Prostate gland (tissue), 2 donors: ENCODE data around the gene PEAK1.

ENCODE experiments used
- POLR2A ChIP-seq: fragments of 450-650 bp; IDR thresholded peaks from one replicate; pipeline ENCODE4 v1.6.1; 2016; ENCODE audit warnings: antibody characterized with exemption, mild to moderate bottlenecking
- POLR2AphosphoS5 ChIP-seq: sonication (generic); formaldehyde crosslinking; IDR thresholded peaks from one replicate; pipeline ENCODE4 v1.6.1; 2017; ENCODE audit warnings: antibody characterized with exemption
- TF ChIP-seq, protein P1 (sequence below), 4 experiments: fragments of 200-600 bp in 2 of 4; fragments of 450-650 bp in 2 of 4; sonication (generic) in 2 of 4; IDR thresholded peaks; 1 replicate in 3 of 4; 2 replicates in 1 of 4; pipeline ENCODE4 v1.5.1; 2016 to 2019; ENCODE audit warnings: antibody characterized with exemption in 4 of 4, mild to moderate bottlenecking in 2 of 4, moderate library complexity in 2 of 4

DNA sequence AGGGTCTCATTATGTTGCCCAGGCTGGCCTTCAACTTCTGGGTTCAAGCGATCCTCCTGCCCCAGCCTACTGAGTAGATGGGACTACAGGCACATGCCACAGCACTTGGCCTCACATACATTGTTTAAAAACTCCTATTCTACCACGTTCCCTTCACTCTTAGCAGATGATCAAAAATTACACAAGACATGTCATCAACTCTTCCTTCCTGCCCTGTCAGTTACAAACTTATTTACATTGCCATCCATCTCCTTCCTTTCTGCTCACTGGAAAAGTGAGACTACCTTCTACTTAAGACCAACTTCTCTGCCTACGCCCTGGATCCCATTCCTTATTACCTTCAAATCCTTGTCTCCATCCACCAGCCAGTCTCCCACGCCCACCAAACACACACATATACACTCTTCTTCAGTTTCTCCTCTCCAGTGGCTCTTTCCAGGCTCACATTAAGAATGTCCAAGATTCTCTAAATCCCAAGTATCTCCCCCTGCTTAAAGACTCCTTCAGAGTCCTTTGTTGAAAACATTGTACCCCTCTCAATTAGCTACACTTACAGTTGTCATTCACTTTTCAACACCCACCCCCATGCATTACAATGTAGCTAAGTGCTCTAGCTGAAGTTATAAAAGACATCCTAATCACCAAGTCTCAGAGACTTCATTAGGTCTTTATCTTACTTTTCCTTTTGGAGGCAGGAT is 4.3 kb downstream of the PEAK1 start:
- TF ChIP-seq, protein P1, sequence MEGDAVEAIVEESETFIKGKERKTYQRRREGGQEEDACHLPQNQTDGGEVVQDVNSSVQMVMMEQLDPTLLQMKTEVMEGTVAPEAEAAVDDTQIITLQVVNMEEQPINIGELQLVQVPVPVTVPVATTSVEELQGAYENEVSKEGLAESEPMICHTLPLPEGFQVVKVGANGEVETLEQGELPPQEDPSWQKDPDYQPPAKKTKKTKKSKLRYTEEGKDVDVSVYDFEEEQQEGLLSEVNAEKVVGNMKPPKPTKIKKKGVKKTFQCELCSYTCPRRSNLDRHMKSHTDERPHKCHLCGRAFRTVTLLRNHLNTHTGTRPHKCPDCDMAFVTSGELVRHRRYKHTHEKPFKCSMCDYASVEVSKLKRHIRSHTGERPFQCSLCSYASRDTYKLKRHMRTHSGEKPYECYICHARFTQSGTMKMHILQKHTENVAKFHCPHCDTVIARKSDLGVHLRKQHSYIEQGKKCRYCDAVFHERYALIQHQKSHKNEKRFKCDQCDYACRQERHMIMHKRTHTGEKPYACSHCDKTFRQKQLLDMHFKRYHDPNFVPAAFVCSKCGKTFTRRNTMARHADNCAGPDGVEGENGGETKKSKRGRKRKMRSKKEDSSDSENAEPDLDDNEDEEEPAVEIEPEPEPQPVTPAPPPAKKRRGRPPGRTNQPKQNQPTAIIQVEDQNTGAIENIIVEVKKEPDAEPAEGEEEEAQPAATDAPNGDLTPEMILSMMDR (IDR thresholded peaks at IDR 0.05), result no peak
- no peak for TF ChIP-seq POLR2A
- TF ChIP-seq POLR2AphosphoS5, result no peak
